OCI-LY1 (cell line): ENCODE data around the gene STK11.

Experiments used
- EZH2 ChIP-seq: fragments of 200-600 bp; sonication (generic), shearing (Covaris generic); IDR thresholded peaks from 2 replicates; pipeline ENCODE4 v1.8.0; 2017; ENCODE audit warnings: borderline replicate concordance, mixed run types, mild to moderate bottlenecking, antibody characterized with exemption, low read length, moderate library complexity, mixed read lengths
- TF ChIP-seq, protein P1 (sequence below): fragments of 200-600 bp; sonication (generic), shearing (Covaris generic); IDR thresholded peaks from 2 replicates; pipeline ENCODE4 v1.5.1; 2017; ENCODE audit warnings: mild to moderate bottlenecking, antibody characterized with exemption, low read length, moderate library complexity, mixed read lengths

- TF ChIP-seq, protein P1, sequence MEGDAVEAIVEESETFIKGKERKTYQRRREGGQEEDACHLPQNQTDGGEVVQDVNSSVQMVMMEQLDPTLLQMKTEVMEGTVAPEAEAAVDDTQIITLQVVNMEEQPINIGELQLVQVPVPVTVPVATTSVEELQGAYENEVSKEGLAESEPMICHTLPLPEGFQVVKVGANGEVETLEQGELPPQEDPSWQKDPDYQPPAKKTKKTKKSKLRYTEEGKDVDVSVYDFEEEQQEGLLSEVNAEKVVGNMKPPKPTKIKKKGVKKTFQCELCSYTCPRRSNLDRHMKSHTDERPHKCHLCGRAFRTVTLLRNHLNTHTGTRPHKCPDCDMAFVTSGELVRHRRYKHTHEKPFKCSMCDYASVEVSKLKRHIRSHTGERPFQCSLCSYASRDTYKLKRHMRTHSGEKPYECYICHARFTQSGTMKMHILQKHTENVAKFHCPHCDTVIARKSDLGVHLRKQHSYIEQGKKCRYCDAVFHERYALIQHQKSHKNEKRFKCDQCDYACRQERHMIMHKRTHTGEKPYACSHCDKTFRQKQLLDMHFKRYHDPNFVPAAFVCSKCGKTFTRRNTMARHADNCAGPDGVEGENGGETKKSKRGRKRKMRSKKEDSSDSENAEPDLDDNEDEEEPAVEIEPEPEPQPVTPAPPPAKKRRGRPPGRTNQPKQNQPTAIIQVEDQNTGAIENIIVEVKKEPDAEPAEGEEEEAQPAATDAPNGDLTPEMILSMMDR: no peak
- TF ChIP-seq EZH2: no peak
Observed at GRCh38 chr19:1237754-1238368, 32.3 kb downstream of the STK11 start, which contains the start of gene CBARP.
